GM19328 (cell line): Measurements from ENCODE around the gene MYH9.
"Not testable (repeated sequence)": the region's sequence is repeated elsewhere in the genome, so short reads cannot be mapped to it uniquely, and the experiment has no call there.

Experiments used
- ATAC-seq: cut with Tn5 transposase; IDR thresholded peaks from one replicate; pipeline ENCODE4 v1.9.1; 2021; ENCODE audit warnings: mild to moderate bottlenecking, moderate library complexity; ENCODE audit not compliant: unreplicated experiment

The MYH9 gene

DNA sequence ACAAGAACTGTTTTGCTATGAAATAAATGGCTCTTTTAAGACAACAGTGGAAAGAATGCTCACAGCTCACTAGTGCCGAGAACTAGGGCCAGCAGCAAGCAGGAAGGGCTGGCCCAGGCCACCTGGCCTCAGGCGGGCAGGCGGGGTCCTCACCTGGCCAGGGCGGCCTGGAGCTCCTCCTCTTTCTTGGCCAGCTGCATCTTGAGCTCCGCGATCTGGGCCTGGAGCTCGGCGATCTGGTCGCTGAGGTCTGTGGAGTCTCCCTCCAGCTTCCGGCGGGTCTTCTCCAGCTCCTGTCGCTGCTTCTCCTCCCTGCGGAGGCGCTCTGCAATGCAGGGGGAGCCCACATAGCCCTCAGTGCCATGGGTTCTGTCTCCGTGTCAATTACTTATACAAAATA is 91.1 kb downstream of the MYH9 start:
- ATAC-seq, result no peak

DNA sequence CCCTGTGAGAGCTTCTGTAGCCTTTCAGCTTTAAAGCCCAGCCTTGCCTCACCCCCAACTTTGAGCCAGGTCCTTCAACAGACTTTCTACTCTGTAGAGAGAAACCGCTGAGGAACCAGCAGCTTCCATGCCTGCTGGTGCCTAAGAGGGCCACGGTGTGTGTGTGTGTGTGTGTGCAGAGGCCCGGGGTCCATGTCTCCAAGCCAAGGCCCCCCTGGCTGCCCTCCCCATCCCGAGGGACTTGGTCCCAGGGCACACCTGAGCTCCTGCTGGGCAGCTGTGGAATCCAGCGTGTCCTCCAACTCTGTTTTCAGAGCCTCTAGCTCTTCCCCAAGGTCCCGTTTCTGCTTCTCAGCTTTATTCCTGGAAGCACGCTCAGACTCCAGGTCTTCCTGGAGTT is 92.5 kb downstream of the MYH9 start:
- no peak for ATAC-seq

DNA sequence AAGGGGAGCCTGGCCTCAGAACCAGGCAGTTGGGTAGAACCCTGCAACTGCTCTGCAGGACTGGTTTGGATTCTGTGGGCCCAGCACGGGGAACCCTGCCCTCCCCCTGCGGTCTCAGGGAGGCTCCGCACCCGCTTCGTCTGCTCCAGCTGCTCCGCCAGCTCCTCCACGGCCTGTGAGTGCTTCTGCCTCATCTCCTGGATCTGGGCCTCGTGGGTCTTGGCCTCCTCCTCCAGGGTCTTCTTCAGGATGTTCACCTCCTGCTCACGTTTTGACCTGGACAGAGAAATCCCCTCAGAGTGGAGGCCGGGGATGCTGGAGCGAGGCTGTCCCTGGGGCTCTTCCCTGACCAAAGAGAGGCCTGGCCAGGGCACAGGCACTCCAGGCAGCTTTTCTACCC is 93.0 kb downstream of the MYH9 start:
- no peak for ATAC-seq

DNA sequence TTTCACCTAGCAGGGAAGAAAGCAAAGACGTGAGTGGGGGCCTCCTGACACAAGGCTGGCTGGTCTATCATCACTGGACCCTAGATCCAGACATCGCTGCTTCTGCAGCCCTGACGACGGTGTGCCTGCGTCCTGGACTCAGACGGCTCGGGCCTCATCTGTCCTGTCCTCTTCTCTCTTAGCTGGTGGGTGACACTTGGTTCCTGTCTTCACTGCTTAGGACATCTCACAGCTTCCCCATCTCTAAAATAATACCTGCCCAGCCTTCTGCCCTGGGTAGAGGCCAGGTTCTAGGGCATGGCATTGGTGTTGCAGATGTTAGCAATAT is 93.5 kb downstream of the MYH9 start:
- ATAC-seq, result no peak

DNA sequence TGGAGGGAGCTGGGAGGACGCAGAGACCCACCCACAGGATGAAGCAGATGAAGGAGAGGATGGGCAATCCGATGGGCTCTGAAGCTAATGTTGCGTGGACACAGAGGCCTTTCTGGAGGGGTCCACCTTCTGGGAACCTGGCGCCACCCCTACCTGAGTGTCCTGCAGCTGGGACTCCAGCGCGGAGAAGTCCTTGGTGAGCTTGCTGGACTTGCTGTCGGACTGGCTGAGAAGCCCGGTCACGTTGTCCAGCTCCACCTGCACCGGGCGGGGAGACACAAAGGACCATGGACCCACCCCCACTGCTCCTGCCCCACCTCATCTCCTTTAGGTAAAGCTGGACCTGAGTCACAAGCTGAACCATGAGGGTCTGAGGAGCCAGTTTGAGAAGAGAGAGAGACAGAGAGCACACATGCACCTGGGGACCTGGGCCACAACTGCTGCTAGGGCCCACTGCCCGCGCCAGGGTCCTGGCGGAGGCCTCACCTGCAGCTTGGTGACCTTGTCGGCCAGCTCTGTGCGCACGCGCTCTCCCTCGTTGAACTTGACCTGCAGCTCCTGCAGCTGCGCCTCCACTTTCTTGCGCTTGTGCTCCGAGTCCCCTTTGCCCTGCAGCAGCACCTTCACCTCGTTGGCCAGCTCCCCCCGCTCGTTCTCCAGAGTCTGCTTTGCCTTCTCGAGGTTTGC is 94.0 kb downstream of the MYH9 start:
- ATAC-seq, result no peak

DNA sequence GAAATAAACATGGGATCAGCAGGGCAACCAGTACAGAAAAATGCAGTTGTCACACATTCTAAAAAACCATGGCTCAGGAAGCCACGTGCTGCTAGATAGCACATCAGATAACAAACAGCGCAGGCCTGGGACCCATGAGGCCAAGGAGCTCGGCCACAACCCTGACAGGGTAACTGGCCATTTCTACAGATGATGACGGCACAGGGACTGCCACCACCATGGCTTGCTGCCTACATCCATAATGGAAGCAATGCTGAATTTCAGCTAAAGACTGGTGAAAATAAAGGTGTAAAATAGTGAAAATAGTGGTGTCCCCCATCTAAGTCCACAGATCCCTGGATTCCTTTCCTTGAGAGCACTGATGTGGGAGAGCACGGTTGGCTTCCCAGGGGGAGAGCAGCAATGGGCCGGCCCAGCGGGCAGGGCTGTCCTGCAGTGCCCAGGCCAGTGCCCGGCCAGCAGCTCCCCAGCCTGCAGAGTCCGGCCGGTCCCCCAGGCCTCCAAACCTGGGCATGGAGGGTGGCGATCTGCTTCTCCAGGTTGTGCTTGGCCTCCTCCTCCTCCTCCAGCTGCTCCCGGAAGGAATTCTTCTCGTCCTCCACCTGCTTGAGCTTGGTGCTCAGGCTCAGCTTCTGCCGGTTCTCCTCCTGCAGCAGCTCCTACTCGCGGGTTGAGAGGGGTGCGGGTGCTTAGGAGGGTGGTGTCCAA is 94.8 kb downstream of the MYH9 start:
- no peak for ATAC-seq

DNA sequence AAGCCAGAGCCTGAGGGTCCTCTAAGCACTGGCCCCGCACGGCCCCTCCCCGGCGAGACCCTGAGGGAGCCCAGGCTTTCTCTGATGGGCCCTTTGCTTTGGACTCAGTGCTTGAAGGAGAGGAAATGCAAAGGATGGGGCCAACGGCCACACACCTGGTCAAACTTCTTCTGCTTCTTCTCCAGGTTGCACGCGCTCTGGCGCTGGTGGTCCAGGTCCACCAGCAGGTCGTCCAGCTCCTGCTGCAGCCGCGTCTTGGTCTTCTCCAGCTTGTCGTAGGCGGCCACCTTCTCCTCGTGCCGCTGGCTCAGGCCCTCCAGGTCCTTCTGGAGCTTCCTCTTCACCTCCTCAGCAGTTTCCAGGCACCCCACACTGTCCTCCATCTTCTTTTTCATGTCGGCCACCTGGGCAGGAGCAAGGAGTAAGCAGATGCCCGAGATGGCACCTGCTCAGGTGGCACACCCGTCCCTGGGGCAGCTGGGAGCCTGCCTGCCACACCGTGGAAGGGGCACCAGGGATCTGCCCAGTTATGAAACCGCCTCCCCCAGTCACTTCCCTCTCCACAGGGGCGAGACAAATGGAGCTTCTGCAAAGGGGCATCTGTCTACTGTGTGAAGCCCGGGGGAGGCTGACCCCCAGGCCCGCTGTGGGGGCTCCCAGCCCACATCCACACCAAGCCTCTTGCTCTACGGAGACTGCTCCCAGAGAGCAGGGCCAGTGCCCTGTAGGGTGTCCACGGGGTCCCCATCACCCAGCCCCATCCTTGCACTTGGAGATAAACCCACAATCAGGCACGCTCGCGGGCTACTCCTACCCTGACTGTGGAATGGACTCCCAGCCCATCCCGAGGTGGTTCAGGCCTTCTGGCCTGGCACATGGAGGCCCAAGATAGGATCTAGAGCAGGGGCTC is 95.7 kb downstream of the MYH9 start:
- ATAC-seq, result no peak

DNA sequence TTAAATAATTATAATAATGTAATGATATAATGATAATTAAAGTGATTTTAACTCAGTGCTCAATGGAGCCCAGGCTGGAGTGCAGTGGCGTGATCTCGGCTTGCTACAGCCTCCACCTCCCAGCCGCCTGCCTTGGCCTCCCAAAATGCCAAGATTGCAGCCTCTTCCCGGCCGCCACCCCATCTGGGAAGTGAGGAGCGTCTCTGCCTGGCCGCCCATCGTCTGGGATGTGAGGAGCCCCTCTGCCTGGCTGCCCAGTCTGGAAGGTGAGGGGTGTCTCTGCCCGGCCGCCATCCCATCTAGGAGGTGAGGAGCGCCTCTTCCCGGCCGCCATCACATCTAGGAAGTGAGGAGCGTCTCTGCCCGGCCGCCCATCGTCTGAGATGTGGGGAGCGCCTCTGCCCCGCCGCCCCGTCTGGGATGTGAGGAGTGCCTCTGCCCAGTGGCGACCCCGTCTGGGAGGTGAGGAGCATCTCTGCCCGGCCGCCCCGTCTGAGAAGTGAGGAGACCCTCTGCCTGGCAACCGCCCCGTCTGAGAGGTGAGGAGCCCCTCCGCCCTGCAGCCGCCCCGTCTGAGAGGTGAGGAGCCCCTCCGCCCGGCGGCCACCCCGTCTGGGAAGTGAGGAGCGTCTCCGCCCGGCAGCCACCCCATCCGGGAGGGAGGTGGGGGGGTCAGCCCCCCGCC is 97.2 kb downstream of the MYH9 start:
- not testable (repeated sequence) for ATAC-seq

DNA sequence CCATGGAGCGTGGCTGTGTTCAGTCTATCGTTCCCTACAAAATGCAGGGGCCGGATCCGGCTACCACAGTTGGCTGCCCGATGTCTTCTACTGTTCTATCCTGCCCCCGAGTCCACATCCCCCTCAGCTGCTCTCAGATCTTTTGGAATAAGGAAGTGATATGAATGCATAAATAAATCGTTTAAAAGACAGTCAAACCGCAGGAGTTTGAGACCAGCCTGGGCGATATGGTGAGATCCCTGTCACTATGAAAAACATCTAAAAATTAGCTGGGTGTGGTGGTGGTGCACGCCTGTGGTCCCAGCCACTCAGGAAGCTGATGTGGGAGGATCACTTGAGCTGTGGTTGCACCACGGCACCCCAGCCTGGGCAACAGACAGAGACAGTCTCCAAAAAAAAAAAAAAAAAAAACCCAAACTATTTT is 97.8 kb downstream of the MYH9 start:
- not testable (repeated sequence) for ATAC-seq

DNA sequence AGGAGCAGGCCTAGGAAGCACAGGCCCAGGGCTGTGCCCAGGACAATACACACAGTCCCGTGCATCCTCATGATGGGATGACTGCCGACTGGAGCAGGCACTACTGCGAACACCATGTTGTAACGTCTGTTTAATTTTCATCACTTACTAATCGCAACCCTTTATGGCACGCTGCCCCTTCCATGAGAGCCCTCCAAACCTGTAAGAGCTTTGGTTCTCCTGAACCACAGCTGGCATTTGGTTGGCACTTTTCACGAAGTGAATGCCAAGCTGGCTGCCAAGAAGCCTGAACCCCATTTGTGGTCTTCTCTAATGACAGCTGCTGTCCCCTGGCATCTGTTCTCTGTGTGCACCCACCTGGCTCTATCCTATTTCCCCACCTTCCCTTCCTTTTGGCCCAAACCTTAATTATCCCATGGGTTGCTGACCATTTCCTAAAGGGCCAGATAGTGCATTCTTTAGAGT is 98.3 kb downstream of the MYH9 start:
- ATAC-seq, result no peak

DNA sequence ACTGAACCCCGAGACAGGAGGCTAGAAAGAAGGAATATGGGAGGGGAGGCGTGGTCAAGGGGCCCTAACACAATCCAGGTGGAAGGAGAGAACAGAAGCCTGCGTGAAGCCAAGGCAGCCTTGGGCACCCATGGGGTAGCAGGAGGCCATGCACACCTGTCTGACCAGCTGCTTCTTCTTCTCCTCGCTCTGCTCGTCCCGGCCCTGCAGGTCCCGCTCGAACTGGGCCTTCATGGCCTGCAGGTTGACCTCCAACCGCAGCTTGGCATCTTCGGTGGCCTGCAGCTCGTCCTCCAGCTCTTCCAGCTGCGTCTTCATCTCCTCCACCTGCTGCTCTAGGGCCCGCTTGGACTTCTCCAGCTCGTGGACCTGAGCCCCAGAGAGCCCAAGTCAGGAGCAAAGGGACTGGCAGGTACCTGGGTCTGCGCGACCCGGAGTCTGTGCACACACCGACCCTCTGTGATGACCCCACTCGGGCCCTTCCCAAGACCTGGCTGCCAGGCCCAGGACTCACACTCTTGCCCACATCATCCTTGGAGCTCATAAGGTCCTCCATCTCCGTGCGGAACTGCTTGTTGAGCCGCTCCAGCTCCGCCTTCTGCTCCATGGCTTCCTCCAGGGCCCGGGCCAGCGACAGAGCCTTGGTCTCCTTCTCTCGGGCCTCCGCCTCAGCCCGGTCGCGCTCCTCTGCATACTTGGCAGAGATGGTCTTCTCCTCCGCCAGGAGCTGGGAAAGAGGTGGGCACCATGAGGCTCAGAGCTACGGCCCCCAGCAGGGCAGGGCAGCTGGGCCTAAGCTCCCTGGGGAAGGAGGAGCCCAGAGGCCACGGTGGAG is 99.0 kb downstream of the MYH9 start:
- ATAC-seq, result no peak

DNA sequence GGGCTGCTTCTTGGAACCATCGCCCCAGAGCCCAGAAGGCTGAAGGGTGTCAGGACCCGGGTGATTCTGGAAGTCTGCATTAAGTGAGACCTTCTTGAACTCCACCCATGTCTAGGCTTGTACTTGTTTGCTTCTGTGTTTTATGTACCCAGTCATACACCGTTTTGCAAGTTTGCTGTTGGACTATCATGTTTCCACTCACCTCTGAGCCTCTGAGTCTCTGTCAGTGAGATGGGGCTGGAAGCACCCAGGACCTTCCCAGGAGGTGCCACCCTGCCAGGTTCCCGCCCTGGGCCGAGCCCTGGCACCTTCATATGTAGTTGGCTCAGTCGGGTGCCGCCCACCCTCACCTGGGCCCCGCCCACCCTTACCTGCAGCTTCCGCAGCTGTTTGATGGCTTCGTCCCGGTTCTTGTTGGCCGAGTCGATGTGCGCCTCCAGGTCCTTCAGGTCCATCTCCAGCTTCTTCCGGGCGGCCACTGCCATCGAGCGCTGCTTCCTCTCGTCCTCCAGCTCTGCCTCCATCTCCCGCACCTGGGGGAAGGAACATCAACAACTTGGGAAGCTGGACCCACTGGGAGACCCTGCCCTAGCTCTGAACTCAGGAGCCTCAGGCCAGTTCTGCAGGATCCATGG is 99.8 kb downstream of the MYH9 start:
- ATAC-seq, result no peak

DNA sequence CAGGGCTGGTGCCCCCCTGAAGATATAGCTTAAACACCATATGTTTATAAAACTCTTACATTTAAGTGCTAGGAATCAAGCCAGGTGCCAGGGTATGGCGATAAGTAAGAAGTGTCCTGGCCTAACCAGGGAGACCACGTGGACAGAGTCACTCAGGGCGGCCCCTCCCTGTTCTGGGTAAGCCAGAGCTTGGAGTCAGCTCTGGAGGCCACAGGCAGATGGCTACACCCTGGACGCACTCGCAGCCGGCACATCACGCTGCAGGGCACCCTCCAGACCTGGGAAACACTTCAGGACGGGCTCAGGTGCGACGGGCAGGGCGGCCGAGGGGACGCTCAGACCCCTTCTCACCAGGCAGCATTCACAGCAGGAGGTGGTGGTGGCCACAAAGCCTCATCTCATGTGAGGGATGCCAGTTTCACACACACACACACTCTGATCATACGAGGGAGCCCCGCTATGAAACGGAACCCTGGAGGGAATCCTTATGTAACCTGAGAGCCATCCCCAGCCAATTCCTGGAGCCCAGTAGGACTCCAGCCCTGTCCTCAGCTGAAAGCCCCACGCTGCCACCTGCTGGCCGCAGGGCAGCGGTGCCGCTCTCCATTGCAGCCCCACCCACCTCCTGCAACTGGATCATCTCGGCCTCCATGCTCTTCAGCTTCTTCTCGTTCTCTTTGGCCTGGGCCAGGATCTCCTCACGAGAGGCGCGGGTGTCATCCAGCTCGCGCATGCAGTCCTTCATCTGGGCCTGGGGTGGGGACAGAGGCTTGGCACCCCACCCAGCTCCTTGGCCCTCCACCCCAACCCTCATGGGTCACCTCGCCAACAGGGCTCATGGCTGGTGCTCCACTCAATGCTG is 101.4 kb downstream of the MYH9 start:
- no peak for ATAC-seq

DNA sequence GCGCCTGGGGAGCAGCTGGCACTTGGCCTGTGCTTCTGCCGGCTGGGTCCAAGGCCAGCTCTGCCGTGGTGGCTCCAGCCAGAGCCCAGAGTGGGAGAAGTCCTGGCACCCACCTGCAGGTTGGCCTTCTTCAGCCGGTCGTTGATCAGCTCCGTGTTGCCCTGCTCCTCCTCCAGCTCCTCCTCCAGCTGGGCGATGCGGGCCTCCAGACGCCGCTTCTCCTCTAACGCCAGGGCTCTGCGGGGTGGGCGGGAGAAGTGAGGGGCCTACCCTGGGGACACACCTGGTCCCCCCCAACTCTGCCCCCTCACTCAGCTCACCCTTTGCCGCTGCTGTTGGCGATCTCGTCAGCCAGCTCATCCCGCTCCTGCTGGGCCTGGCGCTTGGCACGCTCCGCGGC is 102.2 kb downstream of the MYH9 start:
- ATAC-seq, result no peak

DNA sequence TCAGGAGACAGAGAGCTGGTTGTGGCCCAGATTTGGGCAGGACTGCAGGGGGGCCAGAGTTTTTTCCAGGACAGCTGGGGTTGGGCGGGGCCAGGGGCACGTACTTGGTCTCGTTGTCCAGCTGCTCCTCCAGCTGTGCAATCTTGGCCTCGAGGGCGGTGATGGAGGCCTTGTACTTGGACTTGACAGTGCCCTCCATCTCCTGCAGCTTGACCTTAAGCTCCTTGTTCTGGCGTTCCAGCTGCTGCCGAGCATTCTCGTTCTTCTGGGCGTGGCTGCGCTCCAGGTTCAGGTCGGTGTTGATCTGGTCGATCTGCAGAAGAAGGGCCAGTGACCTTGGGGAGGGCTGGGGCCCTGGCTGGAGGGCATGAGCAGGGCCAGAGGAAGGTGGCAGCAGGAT is 102.8 kb downstream of the MYH9 start:
- ATAC-seq, result no peak

DNA sequence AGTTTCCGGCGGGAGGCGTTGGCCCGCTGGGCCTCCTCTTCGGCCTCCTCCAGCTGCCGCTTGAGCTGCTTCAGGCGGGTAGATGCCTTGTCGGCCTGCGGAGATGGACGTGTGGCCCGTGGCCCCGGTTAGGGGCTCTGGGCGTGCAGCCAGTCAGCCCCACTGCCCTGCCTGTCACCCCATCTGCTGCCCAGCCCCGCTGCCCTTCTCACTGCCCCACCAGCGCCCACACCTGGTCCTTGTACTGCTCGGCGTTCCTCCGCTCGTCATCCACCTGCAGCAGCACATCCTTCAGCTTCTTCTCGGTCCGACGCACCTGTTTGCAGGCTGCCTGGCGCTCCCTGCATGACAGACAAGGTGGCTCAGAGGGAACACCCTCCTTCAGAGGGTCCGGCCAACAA is 103.6 kb downstream of the MYH9 start:
- no peak for ATAC-seq

DNA sequence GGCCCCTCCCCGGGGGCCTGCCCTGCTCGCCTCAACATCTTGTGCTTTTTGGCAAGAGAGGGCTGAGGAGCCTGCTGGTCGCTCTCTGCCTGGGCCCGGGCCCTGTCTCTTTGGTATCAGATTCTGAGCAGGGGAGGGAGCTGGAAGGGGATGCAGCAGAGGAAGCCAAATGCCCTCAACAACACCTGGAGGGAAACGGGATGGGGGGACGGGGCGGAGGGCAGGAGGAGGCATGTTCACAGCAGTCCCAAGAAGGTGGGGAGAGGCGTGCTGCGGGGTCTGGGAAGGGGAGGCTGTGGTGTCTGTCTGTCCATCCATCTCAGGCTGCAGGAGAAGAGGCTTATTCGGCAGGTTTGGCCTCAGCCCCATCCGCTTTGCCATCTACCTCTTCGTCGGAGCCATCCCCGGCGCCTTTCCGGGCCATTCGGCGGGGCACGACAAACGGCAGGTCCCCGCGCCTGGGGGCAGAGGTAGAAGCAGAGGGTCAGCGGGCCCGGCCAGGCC is 105.4 kb downstream of the MYH9 start:
- no peak for ATAC-seq

DNA sequence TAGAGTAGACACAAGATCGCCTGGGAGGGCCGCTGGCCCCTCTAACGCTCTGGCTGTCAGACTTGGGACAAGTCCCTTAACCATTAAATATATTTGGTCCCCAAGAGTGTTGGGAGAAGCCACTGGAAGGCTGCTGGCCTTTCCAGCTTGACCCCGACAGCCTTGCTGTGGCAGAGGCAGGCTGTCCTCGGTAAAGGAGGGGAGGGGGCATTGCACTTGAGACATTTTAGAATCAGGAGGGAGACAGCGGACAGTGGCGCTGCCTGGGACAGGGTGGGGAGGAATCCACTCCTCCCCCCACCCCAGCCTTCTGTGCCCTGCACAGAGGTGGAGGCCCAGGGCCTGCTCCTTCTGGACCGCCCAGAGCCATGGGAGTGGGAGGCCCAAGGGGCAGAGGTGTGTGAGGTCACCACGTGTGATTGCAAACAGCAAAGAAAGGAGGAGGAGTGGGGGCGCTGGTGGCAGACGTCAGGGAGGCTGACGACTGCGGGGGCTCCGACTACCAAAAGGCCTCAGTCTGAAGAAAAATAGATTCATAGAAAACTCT is 105.9 kb downstream of the MYH9 start:
- no peak for ATAC-seq
